Vagina (tissue), 2 donors: ENCODE measurements around the gene FAF1. TPM values are rescaled to one million over a fixed set of nuclear protein-coding genes. Genes with fewer than 3 reads are reported as not detected.

Experiments
- DNase-seq, 2 donors: peaks; one replicate each; pipeline ENCODE4 v3.0.0-alpha.2; 2017; ENCODE audit errors: extremely low spot score in 2 of 2
- H3K27ac ChIP-seq: fragments of 200-600 bp; sonication (generic); one replicate; pipeline ENCODE4 v1.5.1; 2019
- H3K27me3 ChIP-seq: fragments of 200-600 bp; sonication (generic); one replicate; pipeline ENCODE4 v1.5.1; 2019
- H3K36me3 ChIP-seq, 2 donors: fragments of 200-600 bp; sonication (generic); one replicate each; pipeline ENCODE4 v1.5.1; 2017 to 2019
- H3K4me1 ChIP-seq: fragments of 200-600 bp; sonication (generic); one replicate; pipeline ENCODE4 v1.5.1; 2019
- H3K4me3 ChIP-seq, 2 donors: fragments of 200-600 bp; sonication (generic); 1 replicate in 1 of 2; 2 replicates in 1 of 2; pipeline ENCODE4 v1.5.1; 2016 to 2019
- H3K9me3 ChIP-seq: fragments of 200-600 bp; sonication (generic); one replicate; pipeline ENCODE4 v1.5.1; 2019
- POLR2A ChIP-seq, 2 donors: fragments of 450-650 bp; IDR thresholded peaks; one replicate each; pipeline ENCODE4 v1.6.1; 2017; ENCODE audit warnings: antibody characterized with exemption in 2 of 2, mild to moderate bottlenecking in 2 of 2, moderate library complexity in 2 of 2
- POLR2AphosphoS5 ChIP-seq, 2 donors: sonication (generic); formaldehyde crosslinking; IDR thresholded peaks; one replicate each; pipeline ENCODE4 v1.9.0; 2017; ENCODE audit warnings: antibody characterized with exemption in 2 of 2, mild to moderate bottlenecking in 2 of 2, low read depth in 1 of 2; ENCODE audit not compliant: insufficient read depth in 1 of 2
- intact Hi-C: fragments of 100-400 bp; cut with DNase I; formaldehyde crosslinking; loops from one replicate; pipeline ENCODE4 v1.15.1; 2023
- total RNA-seq: library from RNA; depleted of rRNA; stranded (reverse); fragments of >200 nt; gene quantifications from one replicate; pipeline ENCODE4 v1.2.3, GENCODE V29; 2016
- TF ChIP-seq, protein P1 (sequence below), 3 experiments: fragments of 450-650 bp in 2 of 3; fragments of 200-600 bp in 1 of 3; sonication (generic) in 1 of 3; IDR thresholded peaks; one replicate each; pipeline ENCODE4 v1.5.1; 2017 to 2019; ENCODE audit warnings: antibody characterized with exemption in 3 of 3, mild to moderate bottlenecking in 2 of 3, moderate library complexity in 2 of 3

Gene FAF1
- total RNA-seq, 1 donor from 2014 or later, result 40.0 TPM

DNA sequence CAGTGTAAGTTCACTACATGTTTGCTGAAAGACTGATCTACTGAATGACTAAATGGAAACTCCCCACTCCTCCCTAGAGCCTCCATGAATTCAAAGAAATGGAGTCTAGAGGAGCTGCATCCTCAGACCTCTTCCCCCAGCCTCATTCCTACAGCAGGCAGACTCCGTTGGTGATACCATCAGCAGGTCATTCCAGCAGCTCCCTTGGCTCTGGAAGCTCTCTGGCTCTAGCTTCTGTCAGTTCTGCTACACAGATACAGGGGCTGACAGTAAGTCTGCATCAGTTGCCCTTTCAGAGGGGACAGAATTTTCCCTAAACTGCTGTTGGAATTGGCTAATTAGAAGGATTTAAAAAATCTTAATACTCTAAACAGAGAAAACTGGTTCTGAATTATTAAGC, 505.2 kb downstream of the FAF1 start:
- Histone ChIP-seq H3K4me3 (no peak overlapping the region), H3K36me3 (no peaks in the 10 kb centered on the region), H3K27me3 (no peaks in the 10 kb centered on the region), H3K27ac (no peak overlapping the region), H3K9me3 (no peaks in the 10 kb centered on the region), H3K4me1 (no peaks in the 10 kb centered on the region)
- intact Hi-C loops, result no loop called here
- no peak for TF ChIP-seq POLR2A (IDR thresholded peaks at IDR 0.05)
- TF ChIP-seq, protein P1, sequence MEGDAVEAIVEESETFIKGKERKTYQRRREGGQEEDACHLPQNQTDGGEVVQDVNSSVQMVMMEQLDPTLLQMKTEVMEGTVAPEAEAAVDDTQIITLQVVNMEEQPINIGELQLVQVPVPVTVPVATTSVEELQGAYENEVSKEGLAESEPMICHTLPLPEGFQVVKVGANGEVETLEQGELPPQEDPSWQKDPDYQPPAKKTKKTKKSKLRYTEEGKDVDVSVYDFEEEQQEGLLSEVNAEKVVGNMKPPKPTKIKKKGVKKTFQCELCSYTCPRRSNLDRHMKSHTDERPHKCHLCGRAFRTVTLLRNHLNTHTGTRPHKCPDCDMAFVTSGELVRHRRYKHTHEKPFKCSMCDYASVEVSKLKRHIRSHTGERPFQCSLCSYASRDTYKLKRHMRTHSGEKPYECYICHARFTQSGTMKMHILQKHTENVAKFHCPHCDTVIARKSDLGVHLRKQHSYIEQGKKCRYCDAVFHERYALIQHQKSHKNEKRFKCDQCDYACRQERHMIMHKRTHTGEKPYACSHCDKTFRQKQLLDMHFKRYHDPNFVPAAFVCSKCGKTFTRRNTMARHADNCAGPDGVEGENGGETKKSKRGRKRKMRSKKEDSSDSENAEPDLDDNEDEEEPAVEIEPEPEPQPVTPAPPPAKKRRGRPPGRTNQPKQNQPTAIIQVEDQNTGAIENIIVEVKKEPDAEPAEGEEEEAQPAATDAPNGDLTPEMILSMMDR (IDR thresholded peaks at IDR 0.05), result no peak
- DNase-seq, result no peak

GRCh38 chr1:50453266-50453665, 506.8 kb downstream of the FAF1 start:
- H3K27me3 ChIP-seq, result no peaks in the 10 kb centered on the region
- no peak for TF ChIP-seq POLR2AphosphoS5 (IDR thresholded peaks at IDR 0.05; ENCODE audit: insufficient read depth in 1 of 2, low read depth in 1 of 2)
- TF ChIP-seq, protein P1 (IDR thresholded peaks at IDR 0.05), result no peak
- no peak for TF ChIP-seq POLR2A (IDR thresholded peaks at IDR 0.05)
- no peak overlapping the region for H3K4me3 ChIP-seq
- H3K27ac ChIP-seq, result no peak overlapping the region
- no peak for DNase-seq
- H3K4me1 ChIP-seq, result no peaks in the 10 kb centered on the region
- intact Hi-C loops, result no loop called here
- H3K36me3 ChIP-seq, result no peaks in the 10 kb centered on the region
- no peaks in the 10 kb centered on the region for H3K9me3 ChIP-seq

GRCh38 chr1:50452700-50453099, 507.4 kb downstream of the FAF1 start:
- DNase-seq, result no peak
- Histone ChIP-seq H3K27me3 (no peaks in the 10 kb centered on the region), H3K9me3 (no peaks in the 10 kb centered on the region), H3K27ac (no peak overlapping the region), H3K4me3 (no peak overlapping the region), H3K36me3 (no peaks in the 10 kb centered on the region), H3K4me1 (no peaks in the 10 kb centered on the region)
- intact Hi-C loops, result no loop called here
- no peak for TF ChIP-seq POLR2AphosphoS5 (IDR thresholded peaks at IDR 0.05; ENCODE audit: insufficient read depth in 1 of 2, low read depth in 1 of 2)
- TF ChIP-seq, protein P1 (IDR thresholded peaks at IDR 0.05), result no peak
- no peak for TF ChIP-seq POLR2A (IDR thresholded peaks at IDR 0.05)

GRCh38 chr1:50450861-50451653, 509.0 kb downstream of the FAF1 start:
- intact Hi-C loops, result no loop called here
- Histone ChIP-seq H3K27me3 (no peaks in the 10 kb centered on the region), H3K4me3 (no peak overlapping the region)

DNA sequence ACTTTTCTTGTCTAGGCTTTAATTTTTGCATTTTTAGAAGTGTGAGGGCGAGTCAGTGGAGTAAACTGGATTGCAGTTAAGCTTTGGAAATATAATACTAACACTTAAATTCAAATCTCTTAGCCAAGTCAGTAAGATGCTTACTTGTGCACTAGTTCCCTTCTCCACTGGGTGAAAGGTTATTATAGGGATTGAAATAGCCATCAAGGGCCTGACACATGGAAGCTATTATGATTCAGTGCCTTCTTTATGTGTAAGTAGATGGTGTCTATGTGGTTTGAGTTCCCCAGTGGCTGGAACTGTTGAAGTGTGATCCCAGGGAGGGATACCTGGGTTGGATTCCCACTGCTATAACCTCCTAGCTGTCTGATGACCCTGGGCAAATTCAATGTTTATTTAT, 512.1 kb downstream of the FAF1 start:
- H3K27me3 ChIP-seq, result no peaks in the 10 kb centered on the region
- no peaks in the 10 kb centered on the region for H3K36me3 ChIP-seq
- no peak overlapping the region for H3K27ac ChIP-seq
- TF ChIP-seq POLR2AphosphoS5 (IDR thresholded peaks at IDR 0.05; ENCODE audit: insufficient read depth in 1 of 2, low read depth in 1 of 2) (no peak), POLR2A (IDR thresholded peaks at IDR 0.05) (no peak)
- TF ChIP-seq, protein P1 (IDR thresholded peaks at IDR 0.05), result no peak
- H3K9me3 ChIP-seq, result no peaks in the 10 kb centered on the region
- no peak for DNase-seq
- no peak overlapping the region for H3K4me3 ChIP-seq
- intact Hi-C loops, result no loop called here
- no peaks in the 10 kb centered on the region for H3K4me1 ChIP-seq

More at GRCh38 chr1:50450861-50451653, 509.0 kb downstream of the FAF1 start:
- Histone ChIP-seq H3K27ac (no peak overlapping the region), H3K4me1 (no peaks in the 10 kb centered on the region), H3K36me3 (no peaks in the 10 kb centered on the region), H3K9me3 (no peaks in the 10 kb centered on the region)
- TF ChIP-seq POLR2A (IDR thresholded peaks at IDR 0.05) (no peak), POLR2AphosphoS5 (IDR thresholded peaks at IDR 0.05; ENCODE audit: insufficient read depth in 1 of 2, low read depth in 1 of 2) (no peak)
- TF ChIP-seq, protein P1 (IDR thresholded peaks at IDR 0.05), result no peak
- DNase-seq, result no peak
